Activated CD4-positive, alpha-beta T cell treated with anti-CD3 and anti-CD28 coated beads, Interleukin-2, amount 10 ng/mL, durations not matched to agents 24 days and 14 days (primary cell): Measurements from ENCODE around the gene SZT2. TPM values are rescaled to one million over a fixed set of nuclear protein-coding genes. Genes with fewer than 3 reads are reported as not detected.

ENCODE experiments used
- DNase-seq: peaks from one replicate; pipeline ENCODE4 v3.0.0; 2022
- H3K27ac Mint-ChIP-seq: one replicate; pipeline ENCODE4 v1.8.0; 2022; ENCODE audit warnings: mild to moderate bottlenecking, mixed read lengths
- H3K27me3 Mint-ChIP-seq: one replicate; pipeline ENCODE4 v1.8.0; 2022; ENCODE audit warnings: mixed read lengths
- H3K36me3 Mint-ChIP-seq: one replicate; pipeline ENCODE4 v1.8.0; 2022; ENCODE audit warnings: low read depth, mild to moderate bottlenecking, mixed read lengths
- H3K4me1 Mint-ChIP-seq: one replicate; pipeline ENCODE4 v1.8.0; 2021; ENCODE audit warnings: mixed read lengths
- H3K4me3 Mint-ChIP-seq: one replicate; pipeline ENCODE4 v1.8.0; 2022; ENCODE audit warnings: mild to moderate bottlenecking, moderate library complexity, mixed read lengths
- H3K9me3 Mint-ChIP-seq: one replicate; pipeline ENCODE4 v1.8.0; 2021; ENCODE audit warnings: mixed read lengths
- intact Hi-C: fragments of 100-400 bp; cut with micrococcal nuclease; formaldehyde crosslinking; loops from one replicate; pipeline ENCODE4 v1.15.1; 2023
- total RNA-seq: library from RNA; stranded (reverse); gene quantifications from 2 replicates; pipeline ENCODE4 v1.2.3, GENCODE V29; 2022

Gene SZT2
- total RNA-seq, 1 donor from 2014 or later = 56.2 TPM

DNA sequence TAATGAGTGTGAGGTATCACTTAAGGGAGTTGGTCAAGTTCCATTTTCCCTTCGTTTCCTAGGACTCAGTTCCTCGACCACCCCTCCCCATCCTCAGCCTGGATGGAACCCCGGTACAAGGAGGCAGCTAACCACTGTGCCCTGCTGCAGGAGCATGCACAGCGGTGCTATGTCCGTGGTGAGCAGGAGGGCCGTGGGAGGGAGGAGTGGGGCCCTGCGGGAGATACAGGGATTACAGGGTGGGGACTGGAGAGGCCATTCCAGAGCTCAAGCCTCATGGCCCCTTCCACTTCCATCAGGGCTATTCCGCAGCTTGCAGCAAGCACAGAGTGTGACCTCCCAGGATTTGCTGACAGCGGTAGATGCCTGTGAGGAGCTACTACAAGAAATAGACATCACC lies 38.2 kb downstream of the SZT2 start:
- Mint-ChIP-seq H3K27me3 (no peaks in the 10 kb centered on the region), H3K4me1 (peaks cover 7% of the 10 kb centered on the region), H3K9me3 (no peaks in the 10 kb centered on the region), H3K4me3 (no peak overlapping the region), H3K27ac (no peak overlapping the region), H3K36me3 (peaks cover 63% of the 10 kb centered on the region)
- intact Hi-C loops = no loop called here
- DNase-seq = no peak

DNA sequence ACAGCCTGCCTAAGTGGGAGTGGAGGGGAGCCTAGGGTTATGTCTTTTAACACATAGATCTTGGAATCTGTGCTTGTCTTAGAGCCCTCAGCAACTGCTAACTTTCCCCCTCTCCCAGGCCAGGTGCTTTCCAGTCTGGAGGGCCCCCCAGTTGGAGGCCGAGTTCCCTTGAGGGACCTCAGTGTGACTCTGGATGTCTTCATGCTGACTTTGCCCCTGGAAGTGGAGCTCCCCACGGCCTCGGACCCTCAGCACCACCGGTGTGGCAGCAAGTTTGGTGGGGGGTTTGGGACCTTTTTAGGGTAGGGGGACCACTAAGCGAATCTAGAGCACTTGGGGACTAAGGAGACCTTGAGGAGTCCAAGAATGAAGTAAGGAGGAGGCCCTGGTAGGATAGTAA lies 41.1 kb downstream of the SZT2 start:
- Mint-ChIP-seq H3K4me1 (peaks cover 7% of the 10 kb centered on the region), H3K4me3 (no peak overlapping the region), H3K27me3 (no peaks in the 10 kb centered on the region), H3K36me3 (peaks cover 63% of the 10 kb centered on the region), H3K27ac (no peak overlapping the region), H3K9me3 (no peaks in the 10 kb centered on the region)
- intact Hi-C loops = no loop called here
- no peak for DNase-seq

DNA sequence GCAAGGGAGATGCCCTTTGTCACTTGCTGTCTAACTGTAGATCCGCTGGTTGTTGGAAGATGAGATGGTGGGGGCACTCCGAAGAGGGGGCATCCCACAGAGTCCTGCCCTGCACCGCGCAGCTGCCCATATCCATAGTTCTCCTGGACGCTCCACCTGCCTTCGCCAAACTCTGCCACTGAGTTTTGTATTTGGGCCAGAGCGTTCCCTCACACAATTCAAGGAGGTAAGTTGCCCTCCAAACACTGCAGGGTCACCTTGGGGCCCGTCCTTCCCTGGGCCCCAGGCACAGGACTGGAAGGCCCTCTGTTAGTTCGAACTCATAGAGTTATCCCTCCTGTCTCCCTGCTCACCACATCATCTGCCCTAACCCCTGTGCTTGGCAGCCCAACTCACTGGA lies 42.0 kb downstream of the SZT2 start:
- Mint-ChIP-seq H3K9me3 (no peaks in the 10 kb centered on the region), H3K36me3 (peaks cover 63% of the 10 kb centered on the region), H3K4me3 (no peak overlapping the region), H3K27me3 (no peaks in the 10 kb centered on the region), H3K27ac (no peak overlapping the region), H3K4me1 (peaks cover 7% of the 10 kb centered on the region)
- intact Hi-C loops = no loop called here
- no peak for DNase-seq

DNA sequence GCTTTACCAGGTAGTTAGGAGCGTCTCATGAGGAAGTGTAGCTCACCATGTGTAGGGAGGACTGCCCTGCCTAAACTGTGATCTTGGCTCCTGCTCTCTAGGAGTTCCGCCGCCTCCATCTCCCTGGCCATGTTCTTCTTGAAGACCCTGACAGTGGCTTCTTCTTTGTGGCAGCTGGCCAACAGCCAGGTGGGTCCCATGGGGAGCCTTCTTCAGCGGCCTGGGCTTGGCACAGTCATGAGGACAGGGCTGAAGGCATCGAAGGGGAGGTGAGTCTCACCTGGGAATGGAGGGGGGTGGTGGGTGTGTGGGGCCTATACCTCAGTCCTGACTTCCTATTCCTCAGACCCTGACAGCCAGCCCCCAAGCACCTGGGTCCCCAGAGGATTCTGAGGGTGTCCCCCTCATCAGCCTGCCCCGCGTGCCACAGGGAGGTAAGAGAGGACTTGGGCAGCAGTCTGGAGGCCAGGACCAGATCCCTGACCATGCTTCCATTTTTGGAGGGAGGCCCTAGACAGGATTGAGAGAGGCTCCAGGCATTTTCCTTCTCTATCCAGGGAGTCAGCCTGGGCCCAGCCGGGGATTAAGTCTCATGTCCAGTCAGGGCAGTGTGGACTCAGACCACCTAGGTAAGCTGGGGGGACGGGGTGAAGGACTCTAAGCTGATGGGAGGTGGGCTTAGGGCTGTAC lies 42.6 kb downstream of the SZT2 start:
- DNase-seq = no peak
- intact Hi-C loops = no loop called here
- Mint-ChIP-seq H3K27ac (no peak overlapping the region), H3K4me3 (no peak overlapping the region), H3K36me3 (peaks cover 57% of the 10 kb centered on the region), H3K27me3 (no peaks in the 10 kb centered on the region), H3K4me1 (peaks cover 7% of the 10 kb centered on the region), H3K9me3 (no peaks in the 10 kb centered on the region)

DNA sequence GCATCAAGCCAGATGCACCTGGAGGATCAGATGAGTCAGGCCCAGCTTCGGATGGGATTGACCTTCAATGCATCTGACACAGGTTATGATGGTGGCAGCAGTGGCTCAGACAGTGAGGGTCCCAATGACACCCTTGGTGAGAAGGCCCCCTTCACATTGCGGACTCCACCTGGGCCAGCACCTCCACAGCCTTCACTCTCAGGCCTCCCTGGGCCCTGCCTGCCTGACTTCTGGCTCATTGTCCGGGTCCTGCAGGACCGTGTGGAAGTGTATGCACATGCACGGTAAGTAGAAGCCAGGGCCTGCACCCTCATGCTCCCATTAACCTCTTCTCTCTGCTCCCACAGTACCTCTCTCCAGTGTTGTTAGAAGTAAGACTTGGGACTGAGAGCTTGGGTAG lies 43.2 kb downstream of the SZT2 start:
- H3K36me3 Mint-ChIP-seq = peaks cover 55% of the 10 kb centered on the region
- no peak for DNase-seq
- no peak overlapping the region for H3K4me3 Mint-ChIP-seq

DNA sequence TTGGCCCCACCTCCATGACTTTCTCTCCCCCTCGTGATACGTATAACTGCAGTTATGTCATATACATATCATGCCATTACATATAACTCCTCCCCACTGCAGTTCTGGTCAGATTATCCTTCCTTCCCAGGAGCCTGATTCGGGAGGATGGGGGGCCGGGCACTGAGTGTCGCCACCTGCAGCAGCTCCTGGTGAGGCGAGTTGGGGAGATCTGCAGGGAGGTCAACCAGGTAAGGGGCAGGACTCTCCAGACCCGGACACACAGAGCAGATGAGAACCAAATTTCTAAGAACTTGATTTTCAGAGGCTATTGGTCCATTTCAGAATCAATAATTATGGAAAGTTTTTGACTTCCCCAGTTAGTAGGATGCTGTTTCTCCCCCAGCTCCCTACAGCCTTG lies 44.6 kb downstream of the SZT2 start:
- Mint-ChIP-seq H3K27me3 (no peaks in the 10 kb centered on the region), H3K4me1 (peaks cover 7% of the 10 kb centered on the region), H3K27ac (no peak overlapping the region), H3K4me3 (no peak overlapping the region), H3K36me3 (peaks cover 56% of the 10 kb centered on the region), H3K9me3 (no peaks in the 10 kb centered on the region)
- no peak for DNase-seq
- intact Hi-C loops = no loop called here

More for the DNA sequence above, 43.2 kb downstream of the SZT2 start:
- intact Hi-C loops = no loop called here
- no peaks in the 10 kb centered on the region for H3K9me3 Mint-ChIP-seq
- H3K27ac Mint-ChIP-seq = no peak overlapping the region
- H3K4me1 Mint-ChIP-seq = peaks cover 7% of the 10 kb centered on the region
- H3K27me3 Mint-ChIP-seq = no peaks in the 10 kb centered on the region

DNA sequence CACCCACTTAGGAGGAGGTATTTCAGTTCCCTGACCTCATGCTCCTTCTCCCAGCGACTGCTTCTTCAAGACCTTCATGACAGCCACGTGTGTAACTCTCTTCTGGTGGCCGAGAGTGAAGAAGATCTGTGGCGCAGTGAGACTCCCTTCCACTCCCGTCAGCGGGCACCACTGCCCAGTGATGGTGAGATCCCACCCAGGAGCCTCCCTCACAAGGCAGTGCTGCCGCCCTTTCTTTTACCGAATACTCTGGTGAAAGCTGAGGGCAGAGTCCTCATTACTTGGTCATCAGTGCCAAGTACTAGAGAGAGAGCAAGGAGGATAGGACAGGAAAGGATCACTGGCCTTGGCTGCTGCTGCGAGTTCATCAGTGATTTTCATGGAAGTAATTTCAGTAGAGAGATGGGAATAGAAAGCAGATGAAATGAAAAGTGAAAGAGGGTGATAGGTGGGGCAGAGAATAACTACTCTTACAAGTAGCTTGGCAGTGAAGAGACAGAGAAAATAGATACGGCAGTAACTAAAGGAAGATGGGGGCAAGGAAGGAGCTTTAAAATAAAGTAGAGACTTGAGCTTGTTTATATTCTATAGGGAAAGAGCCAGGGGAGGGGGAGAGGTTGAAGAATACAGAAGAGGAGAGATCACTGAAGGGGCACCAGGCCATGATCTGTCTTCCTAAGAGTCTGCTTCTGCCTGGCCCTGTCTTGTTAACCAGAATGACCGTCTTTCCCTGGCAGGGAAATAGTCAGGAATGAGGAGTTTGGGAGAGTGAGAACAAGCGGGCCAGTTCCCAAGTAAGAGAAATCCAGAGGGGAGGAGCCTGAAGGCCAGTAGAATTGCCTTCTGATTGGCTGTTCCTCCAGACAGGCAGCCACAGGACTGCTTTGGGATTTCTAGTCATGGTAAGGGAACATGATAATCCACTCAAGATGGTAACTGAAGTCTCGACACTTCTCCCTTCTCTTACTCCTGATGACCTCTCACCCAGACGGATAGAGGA lies 45.7 kb downstream of the SZT2 start:
- no peaks in the 10 kb centered on the region for H3K27me3 Mint-ChIP-seq
- no peak for DNase-seq
- H3K4me1 Mint-ChIP-seq = peaks cover 7% of the 10 kb centered on the region
- peaks cover 51% of the 10 kb centered on the region for H3K36me3 Mint-ChIP-seq
- intact Hi-C loops = no loop called here
- H3K9me3 Mint-ChIP-seq = no peaks in the 10 kb centered on the region
- H3K4me3 Mint-ChIP-seq = no peak overlapping the region
- no peak overlapping the region for H3K27ac Mint-ChIP-seq

DNA sequence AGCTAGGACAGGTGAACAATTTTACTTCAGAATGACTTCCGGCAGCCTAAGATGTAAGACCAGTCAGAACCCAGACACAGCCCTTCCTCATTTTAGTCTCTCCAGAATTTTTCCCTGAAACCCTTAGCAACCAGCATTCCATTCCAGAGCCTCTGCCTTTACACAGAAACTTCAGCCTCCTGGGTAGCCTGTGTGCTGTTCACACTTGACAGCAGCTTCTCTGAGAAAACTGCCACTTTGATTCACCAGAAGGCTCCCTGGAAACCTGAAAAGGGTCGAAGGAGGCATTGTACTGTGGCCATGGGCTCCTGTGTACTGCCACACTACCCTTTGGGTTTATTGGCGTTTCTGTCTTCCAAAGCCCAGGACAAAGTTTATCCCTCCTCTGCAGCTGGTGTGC lies 46.7 kb downstream of the SZT2 start:
- intact Hi-C loops = no loop called here
- Mint-ChIP-seq H3K4me3 (no peak overlapping the region), H3K4me1 (peaks cover 7% of the 10 kb centered on the region), H3K36me3 (peaks cover 45% of the 10 kb centered on the region), H3K27ac (no peak overlapping the region), H3K9me3 (no peaks in the 10 kb centered on the region), H3K27me3 (no peaks in the 10 kb centered on the region)
- DNase-seq = no peak

DNA sequence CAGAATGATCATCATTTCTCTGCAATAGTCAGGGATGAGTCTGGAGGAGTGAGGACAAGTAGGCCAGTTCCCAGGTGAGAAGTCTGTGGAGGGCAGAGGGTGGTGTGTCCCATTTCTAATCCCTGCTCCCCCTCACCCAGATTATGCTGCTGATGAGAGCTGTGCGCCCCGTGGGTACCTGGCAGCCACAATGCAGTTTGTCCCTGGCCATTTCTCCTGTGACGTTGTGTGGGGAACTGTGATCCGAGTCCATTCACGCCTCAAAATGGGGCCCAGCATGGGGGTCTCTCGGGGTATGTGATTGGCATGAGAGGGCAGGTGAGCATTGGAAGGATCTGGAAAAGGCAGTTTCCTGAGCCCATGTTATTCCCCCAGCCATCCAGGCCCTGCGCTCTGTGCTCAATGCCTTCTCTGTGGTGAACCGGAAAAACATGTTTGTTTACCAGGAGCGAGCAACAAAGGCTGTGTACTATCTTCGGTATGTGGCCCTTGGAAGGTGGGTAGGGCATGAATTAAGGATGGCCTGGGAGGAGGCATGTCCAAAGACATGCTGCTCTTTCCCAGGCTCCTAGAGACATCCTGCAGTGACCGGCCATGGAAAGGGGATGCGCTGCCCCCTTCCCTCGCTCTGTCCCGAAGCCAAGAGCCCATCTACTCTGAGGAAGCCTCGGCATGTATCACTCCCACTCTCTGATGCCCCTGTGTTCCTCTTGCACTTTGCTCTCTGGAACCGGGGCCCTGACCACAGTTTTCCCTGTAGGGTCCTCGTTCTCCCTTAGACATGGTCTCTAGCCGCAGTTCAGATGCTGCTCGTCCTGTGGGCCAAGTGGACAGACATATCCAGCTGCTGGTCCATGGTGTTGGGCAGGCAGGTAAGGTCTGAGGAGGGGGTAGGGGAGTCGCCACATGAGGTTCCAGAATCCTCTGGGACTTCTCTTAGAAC lies 47.6 kb downstream of the SZT2 start:
- Mint-ChIP-seq H3K27ac (no peak overlapping the region), H3K4me1 (peaks cover 7% of the 10 kb centered on the region)

DNA sequence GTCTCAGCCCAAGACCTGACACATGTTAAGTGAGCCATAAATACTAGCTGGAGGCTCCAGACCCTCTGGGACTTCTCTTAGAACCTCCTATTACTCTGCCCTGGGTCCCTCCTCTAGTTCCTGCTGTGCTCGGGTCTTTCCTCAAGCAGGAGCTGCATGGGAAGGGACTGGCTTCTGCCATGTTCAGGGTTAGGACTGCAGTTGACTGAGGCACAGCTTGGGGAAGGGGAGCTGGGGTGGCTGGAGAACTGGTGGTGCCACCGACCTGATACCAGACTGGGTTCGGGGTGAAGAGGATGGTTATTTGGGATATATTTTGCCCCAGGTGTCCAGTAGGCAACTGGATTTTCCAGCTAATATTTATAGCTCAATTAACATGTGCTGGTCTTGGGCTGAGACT lies 48.3 kb downstream of the SZT2 start:
- Mint-ChIP-seq H3K27me3 (no peaks in the 10 kb centered on the region), H3K36me3 (peaks cover 40% of the 10 kb centered on the region), H3K9me3 (no peaks in the 10 kb centered on the region), H3K27ac (no peak overlapping the region), H3K4me1 (peaks cover 7% of the 10 kb centered on the region), H3K4me3 (no peak overlapping the region)
- no peak for DNase-seq
- intact Hi-C loops = no loop called here

More for the DNA sequence above, 47.6 kb downstream of the SZT2 start:
- DNase-seq = no peak
- H3K4me3 Mint-ChIP-seq = no peak overlapping the region
- intact Hi-C loops = no loop called here
- H3K36me3 Mint-ChIP-seq = peaks cover 41% of the 10 kb centered on the region
- H3K27me3 Mint-ChIP-seq = no peaks in the 10 kb centered on the region
- no peaks in the 10 kb centered on the region for H3K9me3 Mint-ChIP-seq

DNA sequence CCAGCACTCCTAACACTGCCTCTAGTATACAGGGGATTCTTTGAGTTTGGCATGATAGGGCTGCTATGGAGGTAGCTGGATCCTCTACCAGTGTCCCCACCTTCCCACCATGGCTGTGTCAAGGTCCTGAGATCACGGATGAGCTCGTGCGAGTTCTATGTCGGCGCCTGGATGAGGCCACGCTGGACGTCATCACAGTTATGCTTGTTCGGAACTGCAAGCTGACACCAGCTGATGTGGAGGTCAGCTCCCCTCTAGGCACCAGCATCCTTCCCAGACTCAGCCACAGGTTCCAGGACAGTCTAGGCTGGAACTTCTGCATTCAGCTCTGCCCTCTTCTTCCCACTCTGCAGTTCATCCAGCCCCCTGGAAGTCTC lies 48.9 kb downstream of the SZT2 start:
- intact Hi-C loops = no loop called here
- Mint-ChIP-seq H3K27me3 (no peaks in the 10 kb centered on the region), H3K9me3 (no peaks in the 10 kb centered on the region), H3K4me1 (peaks cover 7% of the 10 kb centered on the region), H3K27ac (no peak overlapping the region), H3K36me3 (peaks cover 38% of the 10 kb centered on the region), H3K4me3 (no peak overlapping the region)
- no peak for DNase-seq

DNA sequence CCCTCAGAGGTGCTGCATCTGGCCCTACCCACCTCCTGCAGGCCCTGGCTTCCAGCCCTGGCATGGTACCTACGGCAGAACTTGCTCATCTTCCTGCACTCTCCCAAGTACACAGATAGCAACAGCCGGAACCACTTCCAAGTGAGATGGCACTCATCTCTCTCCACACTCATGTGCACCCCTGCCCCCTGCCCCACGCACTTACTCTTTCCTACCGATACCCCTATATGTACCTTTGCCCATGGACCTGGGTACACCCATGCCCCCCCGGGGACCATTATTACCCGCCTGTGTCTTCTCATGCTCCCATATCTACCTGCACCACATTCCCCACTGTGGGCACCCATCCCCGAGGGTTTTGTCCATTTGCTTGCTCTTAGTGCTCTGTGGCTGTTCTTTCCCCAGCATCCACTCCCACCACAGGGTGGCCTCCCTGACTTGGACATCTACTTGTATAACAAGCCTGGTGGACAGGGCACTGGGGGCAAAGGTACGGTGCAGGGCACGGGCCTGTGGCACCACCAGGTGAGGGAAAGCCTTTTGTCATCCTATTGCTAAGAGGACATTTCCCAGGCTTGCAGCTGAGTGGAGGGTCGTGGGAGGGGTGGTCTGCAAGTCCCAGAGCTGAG lies 49.4 kb downstream of the SZT2 start:
- H3K4me1 Mint-ChIP-seq = peaks cover 7% of the 10 kb centered on the region
- no peaks in the 10 kb centered on the region for H3K9me3 Mint-ChIP-seq

DNA sequence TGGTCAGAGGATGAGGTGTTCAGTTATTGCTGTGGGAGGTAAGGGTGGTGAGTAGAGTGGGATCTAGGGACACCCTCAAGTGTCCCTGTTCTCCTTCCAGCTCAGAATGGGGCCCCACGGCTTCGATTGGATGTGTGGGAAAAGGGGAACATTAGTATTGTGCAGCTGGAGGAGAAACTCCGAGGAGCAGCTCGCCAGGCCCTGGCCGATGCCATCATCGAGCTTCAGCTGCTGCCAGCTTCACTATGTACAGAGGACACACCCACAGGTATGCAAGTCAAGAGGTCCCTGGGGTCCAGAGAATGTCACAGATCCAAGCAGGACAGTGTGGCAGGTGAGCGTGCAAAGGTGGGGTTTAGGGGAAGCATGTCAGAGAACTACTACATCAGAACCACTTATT lies 50.1 kb downstream of the SZT2 start:
- no peaks in the 10 kb centered on the region for H3K27me3 Mint-ChIP-seq
- no peak overlapping the region for H3K4me3 Mint-ChIP-seq
- H3K4me1 Mint-ChIP-seq = peaks cover 7% of the 10 kb centered on the region
- no peak for DNase-seq
- H3K36me3 Mint-ChIP-seq = peaks cover 41% of the 10 kb centered on the region
- intact Hi-C loops = no loop called here
- H3K27ac Mint-ChIP-seq = no peak overlapping the region
- no peaks in the 10 kb centered on the region for H3K9me3 Mint-ChIP-seq

More for the DNA sequence above, 49.4 kb downstream of the SZT2 start:
- peaks cover 39% of the 10 kb centered on the region for H3K36me3 Mint-ChIP-seq
- no peak overlapping the region for H3K4me3 Mint-ChIP-seq
- H3K27me3 Mint-ChIP-seq = no peaks in the 10 kb centered on the region
- intact Hi-C loops = no loop called here
- no peak for DNase-seq
- H3K27ac Mint-ChIP-seq = no peak overlapping the region
